GM12878 (cell line): ENCODE results near the gene KCNA3. TPM values are rescaled to one million over a fixed set of nuclear protein-coding genes. Genes with fewer than 3 reads are reported as not detected.

Experiments used
- ATAC-seq: fragments of 200-7000 bp; cut with Tn5 transposase; 3 replicates; pipeline ENCODE4 v1.9.1; 2020; ENCODE audit warnings: mild to moderate bottlenecking, moderate library complexity
- BruUV-seq: library from RNA; stranded (reverse); fragments of 400-500 nt; replicated peaks from 2 replicates; lab custom pipeline; 2021; lab: Mats Ljungman, UMichigan
- CTCF ChIA-PET: fragments of 300-600 bp; sonication (Branson Sonifier 250); formaldehyde crosslinking; extraction: SDS; loops from one replicate; lab custom pipeline; 2021; ENCODE audit warnings: inconsistent platforms; lab: Yijun Ruan, JAX
- POLR2A ChIA-PET: fragments of 350-600 bp; formaldehyde crosslinking; extraction: SDS; loops from one replicate; lab custom pipeline; 2021; ENCODE audit warnings: inconsistent platforms; lab: Charles Lee
- RAD21 ChIA-PET: fragments of 300-600 bp; sonication (Branson Sonifier 250); formaldehyde crosslinking; loops from one replicate; lab custom pipeline; 2023; ENCODE audit warnings: antibody characterized with exemption; ENCODE audit not compliant: unreplicated experiment; lab: Charles Lee
- SMC1A ChIA-PET: fragments of 300-600 bp; sonication (Branson Sonifier 250); formaldehyde crosslinking; loops from one replicate; lab custom pipeline; 2023; ENCODE audit not compliant: unreplicated experiment, uncharacterized antibody; lab: Charles Lee
- DNase-seq: peaks from one replicate; pipeline ENCODE4 v3.0.0-alpha.2; 2011; ENCODE audit warnings: low read depth, low spot score
- FAIRE-seq: peaks from 3 replicates; lab custom pipeline; 2011; peaks lifted over from hg19 to GRCh38; lab: Jason Lieb, UNC
- H2AFZ ChIP-seq: 2 replicates; pipeline ENCODE4 v1.6.0; 2011; ENCODE audit warnings: low read depth, low read length, control low read depth; ENCODE audit not compliant: control insufficient read depth
- H3K27ac ChIP-seq: 2 replicates; pipeline ENCODE4 v1.5.1; 2011; ENCODE audit warnings: control low read depth; ENCODE audit not compliant: control insufficient read depth, insufficient read depth
- H3K27me3 ChIP-seq, 2 experiments: replicated peaks in 1 of 2; 2 replicates each; pipeline versions ENCODE4 v1.6.0 to v1.6.1; 2011; ENCODE audit warnings: low read length in 1 of 2; ENCODE audit not compliant: control insufficient read depth in 2 of 2, insufficient read depth in 2 of 2
- H3K36me3 ChIP-seq, 2 experiments: 2 replicates each; pipeline ENCODE4 v1.5.1; 2011; ENCODE audit warnings: low read length in 1 of 2; ENCODE audit not compliant: control insufficient read depth in 2 of 2, insufficient read depth in 2 of 2
- H3K4me1 ChIP-seq: 2 replicates; pipeline ENCODE4 v1.6.1; 2011; ENCODE audit warnings: mild to moderate bottlenecking, low read length, moderate library complexity, mixed read lengths; ENCODE audit not compliant: control insufficient read depth, insufficient read depth
- H3K4me2 ChIP-seq: 2 replicates; pipeline ENCODE4 v1.6.0; 2011; ENCODE audit warnings: control low read depth; ENCODE audit not compliant: control insufficient read depth, insufficient read depth
- H3K4me3 ChIP-seq: fragments of 200-600 bp; sonication (generic); 2 replicates; pipeline ENCODE4 v1.5.1; 2016
- H3K79me2 ChIP-seq: 2 replicates; pipeline ENCODE4 v1.6.0; 2011; ENCODE audit warnings: low read length; ENCODE audit not compliant: control insufficient read depth, insufficient read depth
- H3K9ac ChIP-seq: 2 replicates; pipeline ENCODE4 v1.8.0; 2011; ENCODE audit warnings: low read length, control low read depth, mixed read lengths; ENCODE audit not compliant: control insufficient read depth, insufficient read depth
- H3K9me3 ChIP-seq: replicated peaks from 3 replicates; pipeline ENCODE4 v1.5.1; 2011; ENCODE audit warnings: mild to moderate bottlenecking, low read length; ENCODE audit not compliant: control insufficient read depth, insufficient read depth
- H4K20me1 ChIP-seq: 2 replicates; pipeline ENCODE4 v1.6.0; 2011; ENCODE audit not compliant: control insufficient read depth, insufficient read depth
- BHLHE40 ChIP-seq, 2 experiments: fragments of 450-650 bp in 1 of 2; IDR thresholded peaks; 2 replicates each; pipeline ENCODE4 v1.6.1; 2011 to 2017; ENCODE audit warnings: low read depth in 2 of 2, borderline replicate concordance in 1 of 2, improper control_type of control experiment in 1 of 2, low read length in 1 of 2, mild to moderate bottlenecking in 1 of 2
- CBFB ChIP-seq: IDR thresholded peaks from 2 replicates; pipeline ENCODE4 v1.6.1; 2016; ENCODE audit warnings: antibody characterized with exemption, low read depth
- FOXK2 ChIP-seq: fragments of 450-650 bp; IDR thresholded peaks from 2 replicates; pipeline ENCODE4 v1.6.1; 2017; ENCODE audit warnings: mild to moderate bottlenecking, moderate library complexity
- HSF1 ChIP-seq: fragments of 150-350 bp; IDR thresholded peaks from 2 replicates; pipeline ENCODE4 v1.6.1; 2014; ENCODE audit warnings: mild to moderate bottlenecking, low read depth, low read length
- POLR2AphosphoS5 ChIP-seq: IDR thresholded peaks from 2 replicates; pipeline ENCODE4 v1.6.1; 2011; ENCODE audit warnings: mild to moderate bottlenecking, low read length, inconsistent platforms
- SMARCA5 ChIP-seq: fragments of 450-650 bp; IDR thresholded peaks from 2 replicates; pipeline ENCODE4 v1.6.1; 2017; ENCODE audit warnings: mild to moderate bottlenecking
- ZBTB40 ChIP-seq: fragments of 450-650 bp; IDR thresholded peaks from 2 replicates; pipeline ENCODE4 v1.6.1; 2016; ENCODE audit warnings: mild to moderate bottlenecking, moderate library complexity, borderline replicate concordance
- WGBS: methylation state at CpG from one replicate; pipeline ENCODE4 v1.1.6; 2016; ENCODE audit warnings: low lambda C conversion rate; ENCODE audit not compliant: insufficient replicate concordance, insufficient coverage; ENCODE audit errors: missing lambda C conversion rate; 5-methylcytosine and 5-hydroxymethylcytosine counted together
- in situ Hi-C: fragments of 300-500 bp; cut with MboI; formaldehyde crosslinking; loops from 9 replicates; pipeline ENCODE4 v1.14.3; 2018; ENCODE audit warnings: mixed read lengths
- intact Hi-C: fragments of 100-400 bp; cut with micrococcal nuclease; formaldehyde crosslinking; loops from one replicate; pipeline ENCODE4 v1.14.2; 2022; ENCODE audit not compliant: unreplicated experiment
- polyA plus RNA-seq, 11 experiments: library from polyadenylated mRNA; depleted of rRNA in 4 of 11; unstranded in 6 of 11; stranded (reverse) in 5 of 11; fragments of >200 nt; fragmentation: Nextera tagmentation in 4 of 11; fragmentation: Illumina TruSeq in 1 of 11; extraction: Ambion mirVana in 4 of 11; extraction: Trizol in 1 of 11; gene quantifications; 1 replicate in 1 of 11; 2 replicates in 10 of 11; pipeline versions ENCODE4 v1.2.1 to v1.2.3, GENCODE V29; 2011 to 2016; ENCODE audit warnings: inconsistent platforms in 2 of 11, missing spikeins in 2 of 11, low read depth in 1 of 11
- total RNA-seq, 4 experiments: library from RNA; depleted of rRNA in 3 of 4; stranded (reverse); fragments of >200 nt in 3 of 4; fragmentation: Illumina TruSeq in 1 of 4; extraction: Trizol in 1 of 4; gene quantifications; 2 replicates each; pipeline versions ENCODE4 v1.2.1 to v1.2.3, GENCODE V29; 2013 to 2021

Gene KCNA3
- total and polyA plus RNA-seq, 10 of the 15 experiments (the other 5 are each of a cell fraction or from before 2014, with no cell fraction given), result 0.10 to 3.3 (median 1.7) TPM

GRCh38 chr1:110722807-110723206 is 48.1 kb upstream of the KCNA3 start (continued):
- TF ChIP-seq ZBTB40, result no peak
- TF ChIP-seq POLR2AphosphoS5, result no peak
- TF ChIP-seq, all 136 proteins: peak for 0

- RAD21 ChIA-PET, result no interaction called here
- FAIRE-seq, result no peak
- in situ Hi-C loops, result no loop called here
These were observed 45.2 kb upstream of the KCNA3 start for GRCh38 chr1:110719908-110720307.

More at GRCh38 chr1:110719908-110720307, 45.2 kb upstream of the KCNA3 start:
- Histone ChIP-seq H3K36me3 (no peaks in the 10 kb centered on the region), H3K4me1 (no peaks in the 10 kb centered on the region), H3K9me3 (no peaks in the 10 kb centered on the region), H2AFZ (no peak overlapping the region), H3K79me2 (no peaks in the 10 kb centered on the region), H3K27ac (no peak overlapping the region), H4K20me1 (no peaks in the 10 kb centered on the region), H3K4me3 (no peak overlapping the region), H3K9ac (no peak overlapping the region), H3K27me3 (no peaks in the 10 kb centered on the region)
- CTCF ChIA-PET, result no interaction called here
- ATAC-seq (no peak), DNase-seq (no peak)
- TF ChIP-seq HSF1 (no peak), SMARCA5 (no peak), FOXK2 (no peak), BHLHE40 (IDR thresholded peaks at IDR 0.05; ENCODE audit: borderline replicate concordance in 1 of 2, low read depth in 2 of 2, low read length in 1 of 2) (no peak), CBFB (no peak)
- TF ChIP-seq, all 136 proteins: peak for 0
- ChIA-PET POLR2A (no interaction called here), SMC1A (no interaction called here)
- BruUV-seq, result no TSS peak
- H3K4me2 ChIP-seq, result no peak overlapping the region
- 20% methylated on average over 2 of the region's 2 CpGs for WGBS
- intact Hi-C loops, result no loop called here
